HG03442 (cell line): ENCODE measurements around the gene CAPZB.

Experiments used
- ATAC-seq: cut with Tn5 transposase; IDR thresholded peaks from one replicate; pipeline ENCODE4 v1.9.1; 2021; ENCODE audit warnings: mild to moderate bottlenecking, moderate library complexity; ENCODE audit not compliant: unreplicated experiment

The CAPZB gene

DNA sequence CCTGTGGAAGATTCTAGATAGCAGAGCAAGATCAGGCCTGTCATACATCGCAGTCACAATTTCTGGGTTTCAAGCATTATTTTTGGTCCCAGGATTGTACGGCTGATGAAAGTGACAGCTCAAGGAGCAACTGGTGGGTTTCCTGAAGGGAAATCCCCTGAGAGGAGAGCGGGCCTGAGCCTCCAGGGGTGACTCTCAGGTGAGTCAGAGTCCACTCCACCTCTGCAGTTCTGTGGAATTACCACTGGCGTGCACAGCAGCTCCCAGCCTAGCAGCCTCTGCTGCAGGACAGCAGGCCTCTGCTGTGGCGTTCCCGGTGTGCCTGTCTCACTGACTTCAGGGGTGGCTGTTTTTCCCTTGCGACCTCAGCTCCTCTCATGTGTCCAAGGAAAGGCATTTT lies 148.8 kb downstream of the CAPZB start:
- ATAC-seq, result no peak

DNA sequence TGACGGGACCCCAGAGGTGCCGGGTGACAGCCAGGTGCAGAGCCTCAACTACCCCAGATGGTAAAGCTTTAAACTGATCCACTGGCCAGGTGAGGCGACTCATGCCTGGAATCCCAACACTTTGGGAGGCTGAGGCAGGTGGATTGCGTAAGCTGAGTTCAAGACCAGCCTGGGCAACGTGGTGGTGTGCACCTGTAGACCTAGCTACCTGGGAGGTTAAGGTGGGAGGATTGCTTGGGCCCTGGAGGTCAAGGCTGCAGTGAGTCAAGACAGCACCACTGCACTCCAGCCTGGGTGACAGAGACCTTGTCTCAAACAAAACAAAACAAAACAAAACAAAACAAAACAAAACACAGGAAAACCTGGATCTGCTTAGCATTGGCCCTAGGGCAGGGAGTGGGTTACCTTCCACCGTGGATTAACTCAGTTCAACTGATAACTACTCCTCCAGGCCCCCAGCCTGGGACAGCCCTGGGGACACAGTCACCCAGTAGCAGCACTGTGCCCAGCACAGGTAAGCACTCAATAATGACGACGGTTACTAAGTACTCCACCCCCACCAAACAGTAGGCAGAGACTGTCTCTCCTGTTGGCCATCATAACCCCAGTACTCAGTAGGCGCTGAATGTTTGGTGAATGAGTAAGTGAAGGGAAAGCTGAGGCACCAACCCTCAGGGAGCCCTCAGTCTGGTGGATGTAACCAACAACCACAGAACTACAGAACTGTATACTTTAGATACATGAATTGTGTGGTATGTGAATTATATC lies 151.6 kb downstream of the CAPZB start:
- no peak for ATAC-seq

DNA sequence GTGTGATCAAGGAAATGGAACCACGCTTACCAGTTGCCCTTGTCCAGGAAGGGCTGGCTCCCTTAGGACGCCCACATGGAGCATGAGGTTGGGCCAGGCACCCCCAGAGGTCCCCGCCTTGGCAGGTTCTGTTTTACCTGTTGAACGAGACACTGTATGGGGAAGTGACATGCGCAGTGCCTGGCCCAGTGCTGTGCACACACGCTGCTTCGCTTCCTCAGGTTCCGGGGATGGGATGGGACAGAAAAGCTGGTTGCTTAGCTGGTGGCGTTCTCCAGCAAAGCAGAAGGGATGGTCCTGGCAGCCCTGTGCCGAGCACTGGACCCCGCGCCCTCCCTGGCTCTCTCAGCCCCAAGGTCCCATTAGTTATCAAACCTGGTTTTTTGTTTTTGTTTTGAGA lies 152.5 kb downstream of the CAPZB start:
- ATAC-seq, result no peak

DNA sequence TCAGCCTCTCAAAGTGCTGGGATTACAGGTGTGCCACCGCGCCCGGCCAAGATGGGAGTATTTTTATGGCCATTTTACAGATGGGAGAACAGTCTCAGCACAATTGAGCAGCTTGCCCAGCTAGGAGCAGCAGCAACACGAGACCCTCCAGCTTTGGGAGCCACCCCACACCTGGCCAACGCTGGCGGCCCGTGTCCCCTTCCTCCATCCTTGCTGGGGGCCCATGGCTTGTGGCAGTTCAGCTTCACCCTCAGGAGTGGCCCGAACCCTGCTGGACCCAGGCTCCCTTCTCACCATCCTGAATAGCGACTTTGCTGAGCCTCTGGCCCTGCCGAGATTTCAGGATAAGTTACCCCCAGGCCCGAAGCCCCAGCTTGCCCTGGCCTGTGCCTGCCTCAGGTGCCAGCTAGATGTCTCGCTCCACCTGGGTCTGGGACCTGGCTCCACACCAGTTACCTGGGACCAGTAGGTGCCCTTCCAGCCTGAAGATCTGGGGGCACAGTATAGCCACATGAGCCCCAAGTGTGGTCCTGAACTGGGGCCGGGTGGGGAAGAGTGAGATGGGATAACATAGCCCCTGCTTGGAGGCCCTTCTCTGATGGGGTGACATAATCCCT lies 154.0 kb downstream of the CAPZB start:
- no peak for ATAC-seq

DNA sequence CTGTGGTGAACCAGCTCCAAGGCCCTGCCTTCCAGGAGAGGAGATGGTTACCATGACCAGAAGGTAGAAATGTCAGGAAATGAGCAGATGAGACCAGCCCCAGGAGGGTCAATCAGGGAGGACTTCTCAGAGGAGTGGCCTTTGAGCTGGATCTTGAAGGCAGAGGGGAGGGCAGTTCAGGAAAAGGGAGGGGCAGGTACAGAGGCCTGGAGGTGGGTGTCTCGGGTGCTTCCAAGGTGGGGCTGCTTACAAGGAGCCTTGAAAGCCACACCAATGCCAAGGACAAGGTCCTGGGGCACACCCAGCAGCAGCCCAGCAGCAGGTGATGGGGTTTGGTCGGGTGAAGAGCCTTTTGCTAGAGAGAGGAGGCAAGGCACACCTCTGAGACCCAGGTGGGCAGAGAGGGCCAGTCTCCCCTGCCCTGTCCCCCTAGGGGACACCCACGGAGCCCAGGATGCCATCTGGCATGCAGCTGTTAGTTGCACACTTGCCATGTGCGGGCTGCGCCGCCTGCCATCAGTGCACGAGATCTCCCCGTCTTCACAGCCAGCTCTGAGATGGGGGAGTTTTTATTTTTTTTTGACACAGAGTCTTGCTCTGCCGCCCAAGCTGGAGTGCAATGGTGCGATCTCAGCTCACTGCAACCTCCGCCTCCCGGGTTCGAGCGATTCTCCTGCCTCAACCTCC lies 154.7 kb downstream of the CAPZB start:
- ATAC-seq, result no peak

DNA sequence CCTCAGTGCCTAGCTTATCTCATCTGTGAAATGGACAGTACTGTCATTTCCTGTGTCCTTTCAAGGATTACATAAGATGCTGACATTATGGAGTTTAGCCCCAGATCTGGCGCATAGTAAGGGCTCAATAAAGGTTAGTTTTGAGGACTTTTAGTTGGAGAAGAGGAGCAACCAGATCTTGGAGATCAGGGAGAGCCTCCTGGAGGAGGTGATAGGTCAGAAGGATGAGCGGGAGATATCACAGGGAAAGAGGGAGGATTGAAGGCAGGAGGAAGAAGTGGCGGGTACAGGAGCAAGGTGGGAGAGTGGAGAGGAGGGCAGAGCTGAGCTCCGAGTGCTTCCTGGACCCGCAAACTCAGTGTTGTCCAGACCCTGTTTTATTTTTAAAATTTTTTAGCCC lies 155.7 kb downstream of the CAPZB start:
- no peak for ATAC-seq

DNA sequence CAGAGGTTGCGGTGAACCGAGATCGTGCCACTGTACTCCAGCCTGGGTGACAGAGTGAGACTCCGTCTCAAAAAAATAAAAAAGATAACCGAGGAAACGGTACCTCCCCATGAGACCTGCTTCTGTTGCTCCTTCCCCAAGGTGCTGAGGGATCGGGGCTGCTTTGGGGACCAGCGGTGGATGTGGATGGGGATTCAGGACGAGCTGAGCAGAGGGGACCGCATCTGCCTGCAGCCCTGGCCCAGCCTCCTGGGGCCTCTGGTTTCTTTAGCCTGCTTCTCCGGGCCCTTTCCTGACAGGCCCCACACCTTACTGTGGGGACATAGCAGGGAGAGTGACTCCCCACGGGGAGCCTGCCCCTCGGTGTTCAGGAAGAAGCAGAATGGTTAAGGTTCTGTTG lies 156.2 kb downstream of the CAPZB start:
- no peak for ATAC-seq

DNA sequence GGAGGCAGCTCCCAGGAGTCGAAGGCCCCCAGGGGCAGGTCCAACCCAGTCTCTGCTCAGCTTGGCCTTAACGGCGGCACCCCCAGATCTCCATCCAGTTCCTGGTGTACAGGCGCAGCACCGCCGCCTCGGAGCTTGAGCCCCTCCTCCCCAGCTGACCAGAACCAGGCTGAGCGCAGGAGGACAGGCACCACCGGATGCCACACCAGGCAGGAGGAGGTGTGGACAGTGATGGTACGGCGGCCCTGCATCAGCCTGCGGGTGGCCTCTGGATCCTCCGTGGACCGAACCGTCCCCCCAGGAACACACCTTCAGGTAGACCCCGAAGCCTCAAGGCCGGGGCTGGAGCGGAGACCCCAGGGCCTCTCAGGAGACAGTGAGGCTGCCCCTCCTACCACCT lies 156.9 kb downstream of the CAPZB start:
- ATAC-seq, result no peak

DNA sequence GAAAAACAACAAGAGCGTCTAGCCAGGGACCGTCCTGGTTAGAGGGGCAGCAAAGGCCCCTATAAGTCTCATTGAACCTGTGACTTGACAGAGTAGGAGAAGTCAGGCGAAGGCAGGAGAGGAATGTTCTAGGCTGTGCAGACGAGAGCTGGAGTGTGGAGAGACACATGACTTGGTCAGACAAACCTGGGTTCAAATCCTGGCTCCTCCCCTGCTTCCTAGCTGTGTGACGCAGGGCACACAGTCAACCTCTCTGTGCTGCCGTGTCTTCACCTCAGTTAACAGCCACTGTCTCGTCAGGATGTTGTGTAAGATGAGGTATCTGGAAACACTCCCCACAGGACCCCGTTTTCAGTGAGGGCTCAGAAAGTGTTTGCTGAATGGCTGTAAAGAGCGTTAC lies 157.6 kb downstream of the CAPZB start:
- no peak for ATAC-seq

DNA sequence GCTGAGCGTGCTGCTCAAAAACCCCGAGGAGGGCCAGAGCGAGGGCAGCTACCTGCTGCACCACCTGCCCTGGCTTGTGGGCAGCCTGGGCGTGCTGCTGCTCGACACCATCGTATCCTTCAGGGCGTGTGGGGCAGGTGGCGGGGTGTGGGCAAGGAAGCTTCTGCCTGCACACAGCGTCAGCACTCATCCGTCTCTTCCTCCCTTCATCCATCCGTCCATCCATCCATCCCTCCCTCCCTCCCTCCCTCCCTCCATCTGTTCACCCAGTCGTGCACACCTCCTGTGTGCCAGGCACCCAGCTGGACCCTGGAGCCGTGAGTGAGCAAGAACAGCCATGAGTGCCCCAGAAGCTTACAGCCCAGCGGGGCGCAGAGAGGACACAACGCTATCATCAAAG lies 158.0 kb downstream of the CAPZB start:
- no peak for ATAC-seq

DNA sequence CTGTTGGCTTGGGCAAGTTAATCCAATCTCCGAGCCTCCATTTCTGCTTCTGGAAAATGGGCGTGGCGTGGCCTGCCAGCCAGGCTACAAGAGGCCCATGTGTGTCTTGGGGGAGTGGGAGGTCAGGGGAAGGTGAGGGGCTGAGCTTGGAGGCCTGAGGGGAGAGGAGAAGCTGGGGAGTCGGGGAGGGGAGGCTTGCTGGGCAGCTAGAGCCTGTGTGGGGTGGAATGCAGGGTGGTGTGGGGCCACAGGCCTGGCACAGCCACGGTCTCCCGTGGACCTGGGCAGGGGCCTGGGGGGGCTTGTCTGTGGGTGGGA lies 158.6 kb downstream of the CAPZB start:
- no peak for ATAC-seq

DNA sequence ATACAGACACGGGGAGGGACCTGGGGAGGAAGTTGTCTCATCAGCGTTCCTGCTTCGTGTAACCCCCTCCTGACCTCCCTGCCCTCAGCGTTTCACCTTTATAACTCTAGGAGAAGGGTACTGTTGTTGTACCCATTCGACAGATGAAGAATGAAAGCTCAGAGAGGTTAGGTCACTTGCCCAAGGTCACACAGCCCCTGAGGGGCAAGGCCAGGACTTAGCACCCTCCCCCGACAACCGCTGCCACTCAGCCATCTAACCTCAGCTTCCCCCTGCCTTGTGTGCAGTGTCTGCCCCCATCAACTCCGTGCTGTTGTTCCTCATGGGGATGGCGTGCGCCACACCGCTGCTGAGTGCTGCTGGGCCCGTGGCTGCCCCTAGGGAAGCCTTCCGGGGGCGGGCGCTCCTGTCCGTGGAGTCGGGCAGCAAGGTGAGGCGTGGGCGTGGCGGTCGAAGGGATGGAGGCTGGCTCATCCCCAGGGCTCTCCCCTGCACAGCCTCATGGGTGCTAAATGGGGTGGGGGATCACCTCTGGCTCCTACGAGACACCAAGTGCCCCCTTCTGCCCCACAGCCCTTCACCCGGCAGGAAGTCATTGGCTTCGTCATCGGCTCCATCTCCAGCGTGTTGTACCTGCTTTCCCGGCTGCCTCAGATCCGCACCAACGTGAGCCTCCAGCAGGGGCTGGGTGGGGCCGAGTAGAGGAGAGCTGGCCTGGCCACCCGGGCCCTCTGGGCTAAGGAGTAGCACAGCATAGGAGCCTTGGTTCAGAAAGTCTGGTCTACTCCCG lies 159.2 kb downstream of the CAPZB start:
- no peak for ATAC-seq

DNA sequence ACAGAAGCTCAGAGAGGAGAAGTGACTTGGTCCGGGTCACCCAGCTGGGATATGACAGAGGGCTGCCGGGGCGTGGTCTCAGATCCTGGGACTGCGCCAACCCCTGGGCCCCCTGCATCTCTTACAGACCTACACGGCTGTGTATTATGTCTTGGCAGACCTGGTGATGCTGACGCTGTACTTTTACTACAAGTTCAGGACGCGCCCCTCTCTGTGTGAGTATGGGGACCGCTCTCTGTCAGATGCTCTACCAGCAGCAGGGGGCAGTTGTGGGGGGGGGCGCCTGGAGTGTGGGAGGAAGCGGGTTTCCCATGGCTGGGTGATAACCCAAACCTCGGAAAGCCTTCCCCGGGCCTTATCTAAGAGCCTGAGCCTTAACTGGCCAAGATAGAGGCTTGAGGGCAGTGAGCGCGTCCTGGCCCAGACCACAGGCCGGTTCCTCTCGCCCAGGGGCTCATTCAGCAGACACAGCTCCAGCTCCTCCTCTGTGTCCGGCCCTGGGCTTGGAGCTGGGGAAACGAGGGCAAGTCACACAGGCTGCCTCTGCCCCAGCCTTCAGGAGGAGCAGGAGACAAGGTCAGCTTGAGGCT lies 159.9 kb downstream of the CAPZB start:
- ATAC-seq, result no peak

DNA sequence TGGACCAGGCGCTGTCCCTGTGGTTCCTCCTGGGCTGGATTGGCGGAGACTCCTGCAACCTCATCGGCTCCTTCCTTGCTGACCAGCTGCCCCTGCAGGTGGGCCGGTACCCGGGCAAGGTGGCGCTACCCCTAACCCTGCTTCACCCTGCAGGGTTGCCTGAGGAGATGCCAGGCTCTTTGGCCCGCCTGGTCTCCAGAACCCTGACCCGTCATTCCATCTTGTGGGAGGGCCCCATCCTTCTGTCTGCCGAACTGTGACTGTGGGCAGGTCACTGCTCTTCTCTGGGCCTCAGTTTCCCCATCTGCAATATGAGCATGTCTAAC lies 160.7 kb downstream of the CAPZB start:
- ATAC-seq, result no peak

DNA sequence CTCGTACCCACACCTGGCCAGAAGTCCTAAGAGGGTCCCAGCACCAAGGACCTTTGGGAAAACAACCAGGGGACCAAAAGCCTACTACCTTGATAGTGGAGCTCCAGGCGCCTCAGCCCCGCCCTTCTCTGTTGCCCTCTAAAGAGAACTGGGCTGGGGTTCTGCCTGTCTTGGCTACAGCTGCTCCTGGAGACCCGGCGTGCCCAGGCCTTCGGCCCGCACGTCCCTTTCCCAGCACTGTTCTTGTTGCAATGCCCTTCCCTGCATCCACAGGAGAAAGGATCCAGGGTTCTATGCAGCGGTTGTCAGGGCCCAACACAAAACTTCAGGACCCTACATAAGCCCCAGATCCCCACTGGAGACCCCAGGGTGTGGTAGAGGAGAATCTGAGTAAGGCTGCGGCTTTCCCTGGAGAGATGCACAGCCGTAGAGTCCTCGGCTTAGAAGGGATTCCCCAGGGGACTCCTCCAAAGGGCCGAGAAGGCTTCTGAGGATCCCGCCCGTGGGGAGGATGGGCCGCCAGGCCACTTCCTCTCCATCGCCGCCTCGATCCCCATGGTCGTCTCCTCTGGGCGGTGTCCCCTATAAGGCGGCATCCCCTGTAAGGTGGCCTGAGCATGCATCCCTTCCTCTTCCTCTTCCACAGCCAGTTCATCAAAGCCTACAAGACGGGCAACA lies 161.2 kb downstream of the CAPZB start:
- ATAC-seq, result no peak

DNA sequence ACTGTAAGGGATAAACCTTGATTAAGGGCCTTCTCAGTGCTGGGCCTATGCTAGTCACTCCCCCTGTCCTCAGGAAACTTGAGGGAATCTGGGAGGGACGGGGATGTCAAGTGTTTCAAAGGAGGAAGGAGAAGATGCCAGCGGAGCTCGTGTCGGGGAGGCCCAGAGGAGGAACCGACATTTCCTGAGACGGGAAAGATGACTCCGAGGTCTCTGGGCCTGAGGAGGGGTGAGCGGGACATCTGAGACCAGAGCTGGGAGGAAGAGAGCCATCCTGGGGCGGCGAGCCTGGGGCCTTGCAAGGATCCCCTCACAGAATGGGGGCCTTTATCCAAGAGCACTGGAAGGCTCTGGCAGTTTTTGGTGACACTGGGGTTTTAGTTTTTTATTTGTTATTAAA lies 162.9 kb downstream of the CAPZB start:
- ATAC-seq, result no peak

DNA sequence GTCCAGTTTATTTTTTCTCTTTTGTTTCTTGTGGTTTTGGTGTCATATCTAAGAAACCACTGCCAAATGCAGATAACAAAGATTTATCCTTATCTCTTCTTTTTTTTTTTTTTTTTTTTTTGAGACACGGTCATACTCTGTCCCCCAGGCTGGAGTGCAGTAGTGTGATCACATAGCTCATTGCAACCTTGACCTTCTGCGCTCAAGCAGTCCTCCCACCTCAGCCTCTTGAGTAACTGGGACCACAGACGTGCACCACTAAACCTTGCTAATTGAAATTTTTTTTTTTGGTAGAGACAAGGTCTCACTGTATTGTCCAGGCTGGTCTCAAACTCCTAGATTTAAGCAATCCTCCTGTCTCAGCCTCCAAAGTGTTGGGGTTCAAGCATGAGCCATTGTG lies 164.3 kb downstream of the CAPZB start:
- ATAC-seq, result no peak

DNA sequence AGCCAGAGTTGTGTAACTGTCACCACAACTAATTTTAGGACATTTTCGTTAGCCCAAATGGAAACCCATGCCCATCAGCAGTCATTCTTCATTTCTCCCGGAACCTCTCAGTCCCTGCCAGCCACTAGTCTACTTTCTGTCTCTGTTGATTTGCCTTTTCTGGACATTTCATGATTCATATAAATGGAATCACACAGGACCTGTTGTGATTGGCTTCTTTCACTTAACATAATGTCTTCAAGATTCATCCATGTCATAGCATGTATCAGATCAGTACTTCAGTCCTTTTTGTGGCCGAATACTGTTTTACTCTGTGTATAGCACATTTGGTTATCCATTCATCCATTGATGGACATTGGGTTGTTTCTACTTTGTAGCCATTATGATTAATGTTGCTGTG lies 166.1 kb downstream of the CAPZB start:
- no peak for ATAC-seq

DNA sequence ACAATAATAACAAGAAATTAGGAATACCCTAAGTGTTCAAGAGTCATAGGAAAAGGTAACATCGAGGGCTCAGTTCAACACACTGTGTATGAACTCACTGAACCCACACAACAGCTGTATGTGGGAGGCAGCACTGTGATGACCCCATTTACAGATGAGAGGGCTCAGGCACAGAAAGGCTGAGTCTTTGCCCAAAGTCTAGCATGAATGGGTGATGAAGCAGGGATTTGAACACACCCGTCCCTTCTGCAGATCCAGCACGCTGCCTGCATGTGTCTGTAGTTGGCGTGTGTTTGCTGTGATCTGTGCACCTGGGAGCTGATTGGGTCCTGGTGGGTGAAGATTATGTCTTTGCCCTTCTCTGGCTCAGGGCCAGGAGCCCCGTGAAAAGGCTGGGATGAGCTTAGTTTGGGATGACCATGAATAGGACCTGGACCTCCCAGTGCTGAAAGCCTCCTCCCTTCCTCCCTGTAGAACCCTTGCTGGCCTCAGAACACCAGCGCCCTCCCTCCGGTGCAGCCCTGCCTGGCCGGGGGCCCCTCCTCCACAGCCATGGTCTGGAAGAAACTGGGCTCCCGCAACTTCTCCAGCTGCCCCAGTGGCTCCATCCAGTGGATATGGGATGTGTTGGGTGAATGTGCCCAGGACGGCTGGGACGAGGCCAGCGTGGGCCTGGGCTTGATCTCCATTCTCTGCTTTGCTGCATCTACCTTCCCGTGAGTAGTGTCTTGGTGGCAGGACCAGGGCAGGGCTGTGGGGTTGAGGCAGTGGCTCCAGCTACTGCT lies 168.0 kb downstream of the CAPZB start:
- ATAC-seq, result no peak
